Transverse colon (tissue), 4 donors: ENCODE results near the gene ARPC5L.

Experiments
- EP300 ChIP-seq: sonication (generic); formaldehyde crosslinking; IDR thresholded peaks from one replicate; pipeline ENCODE4 v1.6.1; 2017; ENCODE audit warnings: antibody characterized with exemption, low read depth
- POLR2A ChIP-seq: fragments of 450-650 bp; IDR thresholded peaks from one replicate; pipeline ENCODE4 v1.6.1; 2016; ENCODE audit warnings: antibody characterized with exemption, mild to moderate bottlenecking, moderate library complexity
- POLR2AphosphoS5 ChIP-seq, 3 donors: sonication (generic); formaldehyde crosslinking; IDR thresholded peaks; one replicate each; pipeline ENCODE4 v1.6.1; 2016; ENCODE audit warnings: antibody characterized with exemption in 3 of 3
- TF ChIP-seq, protein P1 (sequence below), 5 experiments: fragments of 200-600 bp in 3 of 5; fragments of 450-650 bp in 2 of 5; sonication (generic) in 3 of 5; IDR thresholded peaks; 1 replicate in 2 of 5; 2 replicates in 3 of 5; pipeline ENCODE4 v1.5.1; 2016 to 2017; ENCODE audit warnings: antibody characterized with exemption in 5 of 5, inconsistent platforms in 3 of 5, mild to moderate bottlenecking in 2 of 5, moderate library complexity in 1 of 5

DNA sequence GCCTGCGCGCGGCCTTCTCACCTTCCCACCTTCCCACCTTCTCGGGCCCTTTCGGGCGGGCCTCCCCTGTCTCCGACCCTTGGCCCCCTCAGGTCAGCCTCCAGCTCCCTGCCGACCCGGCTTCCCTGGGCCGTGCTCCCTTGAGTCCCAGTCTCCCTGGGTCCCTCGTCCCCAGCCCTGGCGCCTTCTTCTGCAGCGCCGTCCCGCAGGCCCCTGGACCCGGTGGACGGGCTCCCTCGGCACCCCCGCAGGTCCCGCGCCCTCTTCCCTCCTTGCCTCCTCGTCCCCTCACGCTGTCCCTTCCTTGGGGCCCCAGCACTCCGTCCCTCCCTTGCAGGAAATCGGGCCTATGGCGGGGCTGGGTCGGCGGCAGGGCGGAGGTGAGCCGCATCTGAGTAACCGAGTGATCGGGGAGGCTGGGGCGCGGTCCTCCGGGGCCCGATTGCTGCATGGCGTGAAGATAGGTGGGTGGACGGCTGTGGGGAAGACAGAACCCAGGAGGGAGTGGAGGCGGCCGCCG lies 7.6 kb downstream of the ARPC5L start:
- TF ChIP-seq, protein P1, sequence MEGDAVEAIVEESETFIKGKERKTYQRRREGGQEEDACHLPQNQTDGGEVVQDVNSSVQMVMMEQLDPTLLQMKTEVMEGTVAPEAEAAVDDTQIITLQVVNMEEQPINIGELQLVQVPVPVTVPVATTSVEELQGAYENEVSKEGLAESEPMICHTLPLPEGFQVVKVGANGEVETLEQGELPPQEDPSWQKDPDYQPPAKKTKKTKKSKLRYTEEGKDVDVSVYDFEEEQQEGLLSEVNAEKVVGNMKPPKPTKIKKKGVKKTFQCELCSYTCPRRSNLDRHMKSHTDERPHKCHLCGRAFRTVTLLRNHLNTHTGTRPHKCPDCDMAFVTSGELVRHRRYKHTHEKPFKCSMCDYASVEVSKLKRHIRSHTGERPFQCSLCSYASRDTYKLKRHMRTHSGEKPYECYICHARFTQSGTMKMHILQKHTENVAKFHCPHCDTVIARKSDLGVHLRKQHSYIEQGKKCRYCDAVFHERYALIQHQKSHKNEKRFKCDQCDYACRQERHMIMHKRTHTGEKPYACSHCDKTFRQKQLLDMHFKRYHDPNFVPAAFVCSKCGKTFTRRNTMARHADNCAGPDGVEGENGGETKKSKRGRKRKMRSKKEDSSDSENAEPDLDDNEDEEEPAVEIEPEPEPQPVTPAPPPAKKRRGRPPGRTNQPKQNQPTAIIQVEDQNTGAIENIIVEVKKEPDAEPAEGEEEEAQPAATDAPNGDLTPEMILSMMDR (IDR thresholded peaks at IDR 0.05): peak in 1 of 5 experiments; percentile 6
- TF ChIP-seq POLR2A: no peak
- no peak for TF ChIP-seq POLR2AphosphoS5 (IDR thresholded peaks at IDR 0.05)
- no peak for TF ChIP-seq EP300
